AG09319 (cell line): ENCODE results near the gene CDK2.

ENCODE experiments used
- DNase-seq: peaks from one replicate; pipeline ENCODE4 v3.0.0-alpha.2; 2010; ENCODE audit warnings: low read depth; ENCODE audit errors: extremely low read depth
- CTCF ChIP-seq: IDR thresholded peaks from 2 replicates; pipeline ENCODE4 v1.5.1; 2011; ENCODE audit warnings: low read depth, mild to moderate bottlenecking, inconsistent platforms, low read length, moderate library complexity

The CDK2 gene

DNA sequence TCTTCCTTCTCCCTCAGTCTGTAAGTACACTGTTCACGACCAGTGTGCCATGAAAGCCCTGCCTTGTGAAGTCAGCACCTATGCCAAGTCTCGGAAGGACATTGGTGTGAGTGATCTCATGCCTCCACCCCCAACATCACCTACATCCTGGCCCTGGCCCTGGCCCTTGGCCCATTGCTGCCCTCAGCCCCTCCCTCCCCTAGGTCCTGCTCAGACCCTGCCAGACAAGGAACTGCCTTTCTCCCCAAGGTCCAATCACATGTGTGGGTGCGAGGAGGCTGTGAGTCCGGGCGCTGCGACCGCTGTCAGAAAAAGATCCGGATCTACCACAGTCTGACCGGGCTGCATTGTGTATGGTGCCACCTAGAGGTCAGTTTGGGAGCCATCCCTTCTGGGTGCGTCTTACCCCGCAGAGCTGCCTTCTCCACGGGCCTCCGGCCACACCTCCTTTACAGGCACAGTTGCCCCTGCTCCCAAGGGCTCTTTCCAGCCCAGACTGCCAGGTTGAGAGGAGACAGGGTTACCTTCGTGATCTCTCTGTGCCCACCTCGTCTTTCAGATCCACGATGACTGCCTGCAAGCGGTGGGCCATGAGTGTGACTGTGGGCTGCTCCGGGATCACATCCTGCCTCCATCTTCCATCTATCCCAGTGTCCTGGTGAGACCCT lies 26.4 kb upstream of the CDK2 start:
- DNase-seq: peak; percentile 61
- TF ChIP-seq CTCF: peak; percentile 90

GRCh38 chr12:55942055-55942454 lies 24.6 kb upstream of the CDK2 start:
- no peak for DNase-seq
- no peak for TF ChIP-seq CTCF

- no peak for DNase-seq
- no peak for TF ChIP-seq CTCF
Observed at GRCh38 chr12:55942577-55943136, 24.0 kb upstream of the CDK2 start.

DNA sequence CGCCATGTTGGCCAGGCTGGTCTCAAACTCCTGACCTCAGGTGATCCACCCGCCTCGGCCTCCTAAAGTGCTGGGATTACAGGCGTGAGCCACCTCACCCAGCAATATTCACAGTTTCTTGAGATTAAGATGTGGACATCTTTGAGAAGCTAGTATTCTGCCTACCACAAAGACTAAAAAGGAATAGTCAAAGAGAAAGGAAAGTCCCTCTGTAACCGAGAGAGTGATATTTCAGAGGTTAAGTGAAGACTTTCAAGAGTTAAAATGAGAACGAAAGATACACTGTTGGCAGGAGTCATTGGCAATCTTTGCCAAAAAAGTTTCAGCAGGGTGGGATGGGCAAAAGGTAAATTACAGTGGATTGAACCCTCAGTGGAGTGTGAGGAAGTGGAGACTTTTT lies 20.1 kb upstream of the CDK2 start:
- DNase-seq: no peak
- TF ChIP-seq CTCF: no peak

DNA sequence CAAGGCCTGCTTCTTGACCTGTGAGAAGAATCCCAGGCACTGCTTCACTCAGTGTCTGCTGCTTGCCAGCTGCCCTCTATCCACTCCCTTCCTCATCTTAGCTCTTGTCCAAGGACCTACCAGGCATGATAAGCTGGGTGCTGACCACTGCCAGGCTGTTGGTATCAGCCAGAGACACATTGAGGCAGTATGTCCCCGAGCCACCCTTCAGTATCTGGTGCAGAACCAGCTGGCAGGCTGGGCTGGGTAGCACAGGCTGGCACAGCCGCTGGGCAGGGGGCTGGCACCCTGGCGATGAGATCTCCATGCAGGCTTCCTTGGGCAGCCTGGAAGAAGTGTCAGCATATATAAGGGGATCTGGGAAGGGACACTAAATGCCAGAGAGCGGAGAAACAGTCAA lies 11.3 kb upstream of the CDK2 start:
- no peak for DNase-seq
- no peak for TF ChIP-seq CTCF

DNA sequence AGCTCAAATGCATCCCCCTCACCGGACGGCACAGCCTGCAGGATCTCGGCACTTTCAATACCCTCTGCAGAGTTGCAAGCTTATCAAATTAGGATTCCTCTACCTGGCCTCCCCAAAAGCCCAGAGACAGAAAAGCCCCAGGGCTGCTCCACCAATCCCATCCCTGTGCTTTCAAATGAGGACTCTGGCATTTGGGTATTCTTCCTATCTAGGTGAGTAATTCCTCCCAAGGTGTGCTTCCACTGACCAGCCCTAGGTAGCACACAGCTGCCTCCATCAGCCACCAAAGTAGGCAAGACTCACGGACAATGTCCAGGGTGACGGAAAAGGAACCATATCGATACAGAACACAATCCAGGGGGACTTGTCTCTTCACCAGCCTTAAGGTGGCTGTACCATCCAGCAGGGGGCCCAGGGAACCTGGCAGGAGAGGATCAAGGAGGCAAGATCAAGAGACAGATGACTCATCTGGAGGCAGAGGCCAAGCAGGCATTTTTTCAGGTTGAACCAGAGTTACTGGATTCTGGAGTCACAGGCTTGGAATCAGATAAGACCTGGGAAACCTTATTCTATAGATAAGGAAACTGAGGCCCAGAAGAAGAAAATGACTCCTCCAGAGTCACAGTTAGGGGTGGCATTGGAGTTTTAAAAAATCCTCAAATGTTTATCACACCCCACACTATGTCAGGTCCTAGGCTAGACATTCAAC lies 10.7 kb upstream of the CDK2 start:
- no peak for DNase-seq

More for the DNA sequence above, 10.7 kb upstream of the CDK2 start:
- TF ChIP-seq CTCF: peak; percentile 25
